Measurements from ENCODE around the gene HES7.
"Not testable (repeated sequence)": the region's sequence is repeated elsewhere in the genome, so short reads cannot be mapped to it uniquely, and the experiment has no call there.

The HES7 gene

DNA sequence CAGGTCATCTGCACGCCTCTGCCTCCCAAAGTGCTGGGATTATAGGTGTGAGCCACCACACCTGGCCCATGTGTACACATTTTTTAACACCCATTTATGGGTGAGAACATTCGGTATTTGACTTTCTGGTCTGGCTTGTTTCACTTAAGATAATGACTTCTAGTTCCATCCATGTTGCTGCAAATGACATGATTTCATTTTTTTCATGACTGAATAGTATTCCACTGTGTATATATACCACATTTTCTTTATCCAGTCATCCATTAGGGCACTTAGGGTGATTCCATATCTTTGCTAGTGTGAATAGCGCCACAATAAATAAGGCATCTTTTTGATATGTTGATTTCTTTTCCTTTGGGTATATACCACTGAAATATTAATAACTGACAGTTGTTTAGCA is 42.0 kb downstream of the HES7 start:
- Histone ChIP-seq H3K9ac (no peak overlapping the region), H3K4me3 (no peak overlapping the region), H3K4me2 (no peak overlapping the region), H4K20me1 (no peaks in the 10 kb centered on the region), H3K4me1 (peaks cover 0 to 17% (median 11%) of the 10 kb centered on the region in 10 experiments; a peak in 11 of 20 replicates), H3K27ac (no peak overlapping the region), H3K9me3 (replicated peaks in 1 of 11) (no peaks in the 10 kb centered on the region), H3K36me3 (no peaks in the 10 kb centered on the region), H3K27me3 (peaks cover 18 to 34% (median 23%) of the 10 kb centered on the region in 11 experiments)
- no peak for TF ChIP-seq Cebpa-rat (IDR thresholded peaks at IDR 0.05)

DNA sequence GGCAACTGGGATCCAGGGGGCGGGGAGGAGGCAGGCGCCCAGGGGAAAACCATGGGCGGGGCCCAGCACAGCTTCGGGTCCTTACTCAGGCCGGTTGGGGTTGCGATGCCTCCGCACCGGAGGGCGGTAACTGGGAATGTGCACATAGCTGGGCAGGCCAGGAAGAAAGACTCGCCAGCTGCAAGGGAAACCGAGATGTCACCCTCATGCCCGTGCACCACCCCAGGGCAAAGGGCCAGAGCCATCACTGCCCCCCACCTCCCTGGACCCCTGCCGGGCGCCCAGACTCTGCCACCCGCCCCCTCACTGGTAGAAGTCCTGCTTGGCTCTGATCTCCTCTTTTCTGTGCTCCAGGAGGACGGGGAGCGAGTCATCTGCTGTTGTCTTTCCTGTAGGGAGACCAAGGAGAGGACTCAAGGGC is 43.1 kb downstream of the HES7 start:
- Histone ChIP-seq H3K9me3 (replicated peaks in 1 of 11) (no peaks in the 10 kb centered on the region), H3K4me1 (peaks cover 0 to 17% (median 11%) of the 10 kb centered on the region in 10 experiments; a peak in 11 of 20 replicates), H3K4me2 (peak overlapping the region in 3 of 11 experiments; percentile 83 to 92 (median 90); a peak in 3 of 22 replicates), H3K27ac (no peak overlapping the region), H3K36me3 (no peaks in the 10 kb centered on the region), H3K27me3 (peaks cover 18 to 45% (median 29%) of the 10 kb centered on the region in 11 experiments), H3K9ac (no peak overlapping the region), H4K20me1 (no peaks in the 10 kb centered on the region), H3K4me3 (no peak overlapping the region)
- no peak for TF ChIP-seq Cebpa-rat (IDR thresholded peaks at IDR 0.05)

DNA sequence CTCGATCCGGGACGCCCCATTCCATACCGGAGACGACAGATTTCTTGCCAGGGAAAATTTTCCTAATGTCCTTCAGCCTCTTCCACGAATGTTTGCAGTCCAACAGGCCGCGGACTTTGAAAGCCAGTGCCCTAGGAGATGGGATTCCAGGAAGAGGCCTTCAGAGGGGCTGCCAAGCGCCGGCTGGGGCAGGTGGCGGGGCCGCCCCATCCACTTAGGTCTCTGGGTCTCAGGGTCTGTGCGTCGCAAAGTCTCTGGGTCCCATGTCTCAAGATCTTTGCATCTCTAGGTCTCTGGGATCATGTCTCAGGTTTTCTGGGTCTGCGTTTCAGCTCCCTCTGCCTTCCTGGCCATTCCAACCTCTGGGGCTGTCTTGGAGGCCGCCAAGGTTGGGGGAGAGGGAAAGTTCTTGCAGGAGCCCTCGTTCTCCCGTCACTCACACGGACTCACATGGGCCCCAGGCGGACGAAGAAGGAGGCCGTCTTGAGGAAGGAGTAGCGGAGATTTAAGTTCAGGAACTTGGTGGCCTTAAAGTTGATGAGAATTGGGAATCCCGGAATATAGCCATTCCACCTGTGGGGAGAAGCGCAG is 43.6 kb downstream of the HES7 start:
- peak overlapping the region in 9 of 11 experiments; percentile 48 to 74 (median 65); a peak in 12 of 22 replicates for H3K9ac ChIP-seq
- H3K27ac ChIP-seq = no peak overlapping the region
- H3K27me3 ChIP-seq = peaks cover 23 to 50% (median 34%) of the 10 kb centered on the region in 11 experiments

DNA sequence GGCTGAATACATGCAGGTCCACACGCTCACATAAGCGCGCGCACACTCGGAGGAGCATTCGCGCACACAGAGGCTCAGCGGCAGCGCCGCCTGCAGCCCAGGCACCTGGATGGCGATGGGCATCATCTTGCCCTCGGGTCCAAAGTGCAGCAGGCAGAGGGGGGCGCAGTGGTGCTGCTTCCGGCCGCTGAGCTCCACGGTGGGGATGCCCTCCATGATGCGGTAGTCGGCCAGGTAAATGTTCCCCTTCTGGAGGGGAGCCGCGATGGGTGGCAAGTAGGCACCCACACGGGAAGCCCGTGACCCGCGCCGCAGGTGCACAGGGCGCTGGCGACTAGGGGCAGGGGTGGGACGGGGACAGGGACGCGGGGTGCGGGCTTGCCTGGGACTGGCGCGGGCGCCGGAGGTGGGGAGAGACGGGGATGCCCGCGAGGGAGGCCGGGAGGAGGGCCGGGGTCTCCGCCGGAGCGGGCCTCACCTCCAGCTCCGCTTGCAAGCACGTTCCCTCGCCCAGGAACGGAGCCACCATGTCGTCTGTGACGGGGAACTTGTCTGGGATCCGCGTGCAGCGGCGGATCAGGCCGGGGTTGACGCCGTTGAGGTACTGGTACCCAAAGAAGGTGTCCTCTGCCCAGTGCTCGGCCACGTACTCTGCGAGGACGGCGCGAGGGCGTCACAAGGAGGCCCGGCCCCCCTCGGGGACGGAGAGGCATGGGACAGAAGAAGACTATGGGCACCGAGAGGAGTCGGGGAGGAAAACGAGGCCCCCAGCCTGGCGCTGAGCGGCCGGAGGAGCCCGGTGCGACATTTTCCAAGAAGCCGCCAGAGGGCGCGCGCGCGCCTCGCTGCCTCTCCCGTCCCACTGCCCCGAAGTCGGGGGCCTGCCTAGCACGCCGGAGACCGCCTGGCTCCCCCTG is 44.4 kb downstream of the HES7 start:
- no peak for TF ChIP-seq Cebpa-rat (IDR thresholded peaks at IDR 0.05)
- Histone ChIP-seq H3K27ac (no peak overlapping the region), H3K4me2 (peak overlapping the region; percentile 80 to 98 (median 92)), H3K4me3 (peak overlapping the region; percentile 45 to 69 (median 52); a peak in 19 of 20 replicates), H3K36me3 (no peaks in the 10 kb centered on the region), H3K27me3 (peaks cover 30 to 57% (median 41%) of the 10 kb centered on the region in 11 experiments), H3K9me3 (replicated peaks in 1 of 11) (no peaks in the 10 kb centered on the region), H3K9ac (peak overlapping the region; percentile 26 to 74 (median 62); a peak in 19 of 22 replicates), H4K20me1 (no peaks in the 10 kb centered on the region; a peak in 1 of 22 replicates), H3K4me1 (peaks cover 0 to 17% (median 11%) of the 10 kb centered on the region in 10 experiments; a peak in 11 of 20 replicates)

More for the DNA sequence above, 43.6 kb downstream of the HES7 start:
- peak overlapping the region; percentile 80 to 98 (median 92) for H3K4me2 ChIP-seq
- TF ChIP-seq Cebpa-rat (IDR thresholded peaks at IDR 0.05) = no peak
- H3K4me1 ChIP-seq = peaks cover 0 to 17% (median 11%) of the 10 kb centered on the region in 10 experiments; a peak in 11 of 20 replicates
- H3K9me3 ChIP-seq (replicated peaks in 1 of 11) = no peaks in the 10 kb centered on the region
- no peaks in the 10 kb centered on the region for H4K20me1 ChIP-seq
- no peaks in the 10 kb centered on the region for H3K36me3 ChIP-seq
- peak overlapping the region; percentile 45 to 69 (median 52); a peak in 17 of 20 replicates for H3K4me3 ChIP-seq

DNA sequence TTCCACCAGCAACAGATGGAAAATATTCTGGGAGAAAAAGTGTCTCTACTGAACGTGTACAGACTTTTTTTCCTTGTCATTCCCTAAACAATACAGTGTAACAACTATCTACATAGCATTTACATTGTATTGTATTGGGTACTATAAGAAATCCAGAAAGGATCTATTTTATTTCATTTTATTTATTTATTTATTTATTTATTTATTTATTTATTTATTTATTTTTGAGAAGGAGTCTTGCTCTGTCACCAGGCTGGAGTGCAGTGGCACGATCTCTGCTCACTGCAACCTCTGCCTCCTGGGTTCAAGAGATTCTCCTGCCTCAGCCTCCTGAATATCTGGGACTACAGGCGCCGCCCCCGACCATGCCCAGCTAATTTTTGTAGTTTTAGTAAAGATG is 46.0 kb downstream of the HES7 start:
- not testable (repeated sequence) for H3K4me2 ChIP-seq
- Histone ChIP-seq H3K27me3 (peaks cover 46 to 73% (median 57%) of the 10 kb centered on the region in 11 experiments), H3K4me1 (peaks cover 3 to 26% (median 21%) of the 10 kb centered on the region in 10 experiments; a peak in 18 of 20 replicates)

DNA sequence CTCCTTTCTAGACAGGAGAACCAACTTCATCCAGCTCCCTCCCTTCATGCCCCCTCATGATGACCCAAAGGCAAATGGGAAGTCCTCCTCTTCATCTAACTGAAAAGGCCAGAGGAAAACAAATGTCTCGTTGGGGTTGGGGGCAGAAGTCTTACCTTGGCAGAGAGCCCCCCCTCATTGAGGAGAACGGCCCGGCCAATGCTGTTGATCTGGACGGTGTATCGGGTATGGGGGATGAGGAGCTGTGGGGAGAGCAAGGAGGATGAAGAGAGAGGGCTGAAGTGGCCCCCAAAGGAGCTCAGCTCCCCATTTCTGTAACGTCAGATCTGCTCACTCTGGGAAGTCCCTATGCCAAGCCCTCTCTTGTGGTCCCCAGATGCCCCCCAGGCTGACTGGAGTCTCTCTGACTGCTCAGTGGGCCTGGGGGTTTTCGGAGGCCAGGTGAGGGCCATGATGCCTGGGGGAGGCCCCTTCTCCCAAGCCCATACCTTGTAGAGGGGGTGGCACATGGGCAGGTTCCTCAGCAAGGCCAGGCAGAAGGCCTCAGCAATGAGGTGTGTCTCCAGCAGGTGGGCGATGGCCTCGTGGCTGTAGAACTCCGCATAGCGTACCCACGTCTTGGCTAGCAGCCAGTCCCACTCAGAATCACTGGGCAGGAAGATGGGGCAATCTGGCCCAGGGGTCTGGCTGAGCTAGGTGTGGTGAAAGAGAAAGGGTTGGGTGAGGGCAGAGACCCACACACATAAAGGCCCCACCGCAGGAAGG is 47.2 kb downstream of the HES7 start:
- H3K4me2 ChIP-seq = no peak overlapping the region
- H3K9ac ChIP-seq = no peak overlapping the region
- peaks cover 59 to 86% (median 70%) of the 10 kb centered on the region in 11 experiments for H3K27me3 ChIP-seq
- H3K4me1 ChIP-seq = peaks cover 9 to 34% (median 27%) of the 10 kb centered on the region in 10 experiments; a peak in 18 of 20 replicates
- no peaks in the 10 kb centered on the region for H3K36me3 ChIP-seq
- no peaks in the 10 kb centered on the region for H3K9me3 ChIP-seq (replicated peaks in 1 of 11)
- H4K20me1 ChIP-seq = peaks cover 0 to 18% (median 0%) of the 10 kb centered on the region in 11 experiments; a peak in 4 of 22 replicates
- H3K4me3 ChIP-seq = no peak overlapping the region
- no peak overlapping the region for H3K27ac ChIP-seq
- TF ChIP-seq Cebpa-rat (IDR thresholded peaks at IDR 0.05) = no peak

More for the DNA sequence above, 46.0 kb downstream of the HES7 start:
- not testable (repeated sequence) for H4K20me1 ChIP-seq; H3K27ac ChIP-seq; H3K9ac ChIP-seq; H3K9me3 ChIP-seq (replicated peaks in 1 of 11); H3K4me3 ChIP-seq; H3K36me3 ChIP-seq

DNA sequence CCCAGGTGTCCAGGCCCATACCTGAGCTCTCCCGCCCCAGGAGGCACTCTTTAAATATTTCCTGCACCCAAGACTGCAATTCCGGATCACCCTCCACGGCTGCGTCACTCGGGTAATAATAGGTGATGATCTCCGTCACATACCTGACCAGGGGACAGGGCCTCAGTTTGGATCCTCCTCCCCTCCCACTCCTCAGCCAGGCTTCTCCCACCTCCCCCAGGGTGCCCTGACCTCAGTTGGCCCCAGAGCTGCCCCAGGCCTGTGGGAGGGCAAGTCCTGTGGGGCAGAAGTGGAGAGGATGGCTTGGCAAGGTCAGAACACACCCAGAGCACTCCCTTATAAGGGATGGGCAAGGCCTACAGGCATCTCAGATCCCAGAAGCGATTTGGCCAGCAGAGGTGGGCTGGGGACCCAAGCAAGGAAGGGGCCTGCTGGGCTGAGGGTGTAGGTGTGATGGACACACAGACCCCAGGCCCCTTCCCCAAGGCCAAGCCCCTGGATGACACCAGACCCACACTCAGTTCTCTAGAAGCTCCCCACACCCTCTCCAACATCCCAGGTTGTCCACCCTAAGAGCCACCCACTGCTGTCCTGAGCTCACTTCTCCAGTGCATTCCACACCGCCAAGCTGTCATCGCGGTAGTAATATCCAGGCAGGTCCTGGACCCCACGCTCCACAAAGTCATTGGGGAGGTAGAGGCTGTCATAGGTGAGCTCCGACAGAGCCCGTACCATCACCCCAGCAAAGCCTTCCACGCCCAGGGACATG is 48.1 kb downstream of the HES7 start:
- H3K27ac ChIP-seq = no peak overlapping the region
- TF ChIP-seq Cebpa-rat (IDR thresholded peaks at IDR 0.05) = no peak
- H3K36me3 ChIP-seq = no peaks in the 10 kb centered on the region
- H3K9ac ChIP-seq = no peak overlapping the region
- H3K4me1 ChIP-seq = peaks cover 12 to 37% (median 27%) of the 10 kb centered on the region in 10 experiments; a peak in 18 of 20 replicates
- no peak overlapping the region for H3K4me3 ChIP-seq
- peaks cover 0 to 18% (median 0%) of the 10 kb centered on the region in 11 experiments; a peak in 4 of 22 replicates for H4K20me1 ChIP-seq
- H3K4me2 ChIP-seq = no peak overlapping the region
- H3K27me3 ChIP-seq = peaks cover 68 to 92% (median 79%) of the 10 kb centered on the region in 11 experiments
- H3K9me3 ChIP-seq (replicated peaks in 1 of 11) = no peaks in the 10 kb centered on the region

DNA sequence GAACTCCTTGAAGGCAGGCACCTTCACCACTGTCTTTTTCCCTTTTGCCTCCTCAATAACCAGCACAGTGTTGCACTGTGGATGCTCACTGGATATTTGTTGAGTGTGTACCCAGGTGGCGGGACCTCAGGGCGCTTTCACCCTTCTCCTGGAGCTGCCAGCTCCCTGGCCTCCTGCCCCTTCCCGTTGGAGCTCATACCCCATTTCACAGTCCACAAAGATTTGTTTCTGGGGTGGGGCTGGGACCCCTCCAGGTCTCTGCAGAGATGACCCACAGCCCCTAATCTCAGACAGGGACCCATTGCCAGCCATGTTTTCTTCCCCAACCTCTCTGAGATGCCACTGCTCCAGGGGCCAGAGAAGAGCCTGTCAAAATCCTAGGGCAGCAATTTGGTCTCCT is 48.8 kb downstream of the HES7 start:
- Histone ChIP-seq H3K4me3 (no peak overlapping the region), H3K36me3 (no peaks in the 10 kb centered on the region), H3K9me3 (replicated peaks in 1 of 11) (no peaks in the 10 kb centered on the region), H3K4me2 (no peak overlapping the region), H4K20me1 (peaks cover 0 to 18% (median 0%) of the 10 kb centered on the region in 11 experiments; a peak in 4 of 22 replicates), H3K27ac (no peak overlapping the region), H3K4me1 (peaks cover 13 to 38% (median 26%) of the 10 kb centered on the region in 10 experiments; a peak in 18 of 20 replicates), H3K27me3 (peaks cover 68 to 92% (median 80%) of the 10 kb centered on the region in 11 experiments), H3K9ac (no peak overlapping the region)
- TF ChIP-seq Cebpa-rat (IDR thresholded peaks at IDR 0.05) = no peak

All from BLaER1 treated with 17β-estradiol and CSF1 and Interleukin-3, amounts not matched to agents 10 nM and 100 nM (cell line).